PFSK-1 (cell line): ENCODE data around the gene PRPS2.

Source experiments
- POLR2AphosphoS5 ChIP-seq: IDR thresholded peaks from 2 replicates; pipeline ENCODE4 v1.6.1; 2012; ENCODE audit warnings: low read depth, mild to moderate bottlenecking, control low read depth, low read length, moderate library complexity
- TAF1 ChIP-seq: IDR thresholded peaks from 2 replicates; pipeline ENCODE4 v1.6.1; 2012; ENCODE audit warnings: low read length, control low read depth, borderline replicate concordance; ENCODE audit not compliant: insufficient read depth
- TF ChIP-seq, protein P1 (sequence below), 2 experiments: IDR thresholded peaks; 2 replicates each; pipeline versions ENCODE4 v1.6.1 to v1.8.0; 2011 to 2012; ENCODE audit warnings: low read depth in 2 of 2, low read length in 2 of 2, control low read depth in 1 of 2, inconsistent platforms in 1 of 2, mild to moderate bottlenecking in 1 of 2, moderate library complexity in 1 of 2; ENCODE audit not compliant: insufficient read depth in 1 of 2

- TF ChIP-seq POLR2AphosphoS5, result no peak
- no peak for TF ChIP-seq TAF1
- TF ChIP-seq, protein P1, sequence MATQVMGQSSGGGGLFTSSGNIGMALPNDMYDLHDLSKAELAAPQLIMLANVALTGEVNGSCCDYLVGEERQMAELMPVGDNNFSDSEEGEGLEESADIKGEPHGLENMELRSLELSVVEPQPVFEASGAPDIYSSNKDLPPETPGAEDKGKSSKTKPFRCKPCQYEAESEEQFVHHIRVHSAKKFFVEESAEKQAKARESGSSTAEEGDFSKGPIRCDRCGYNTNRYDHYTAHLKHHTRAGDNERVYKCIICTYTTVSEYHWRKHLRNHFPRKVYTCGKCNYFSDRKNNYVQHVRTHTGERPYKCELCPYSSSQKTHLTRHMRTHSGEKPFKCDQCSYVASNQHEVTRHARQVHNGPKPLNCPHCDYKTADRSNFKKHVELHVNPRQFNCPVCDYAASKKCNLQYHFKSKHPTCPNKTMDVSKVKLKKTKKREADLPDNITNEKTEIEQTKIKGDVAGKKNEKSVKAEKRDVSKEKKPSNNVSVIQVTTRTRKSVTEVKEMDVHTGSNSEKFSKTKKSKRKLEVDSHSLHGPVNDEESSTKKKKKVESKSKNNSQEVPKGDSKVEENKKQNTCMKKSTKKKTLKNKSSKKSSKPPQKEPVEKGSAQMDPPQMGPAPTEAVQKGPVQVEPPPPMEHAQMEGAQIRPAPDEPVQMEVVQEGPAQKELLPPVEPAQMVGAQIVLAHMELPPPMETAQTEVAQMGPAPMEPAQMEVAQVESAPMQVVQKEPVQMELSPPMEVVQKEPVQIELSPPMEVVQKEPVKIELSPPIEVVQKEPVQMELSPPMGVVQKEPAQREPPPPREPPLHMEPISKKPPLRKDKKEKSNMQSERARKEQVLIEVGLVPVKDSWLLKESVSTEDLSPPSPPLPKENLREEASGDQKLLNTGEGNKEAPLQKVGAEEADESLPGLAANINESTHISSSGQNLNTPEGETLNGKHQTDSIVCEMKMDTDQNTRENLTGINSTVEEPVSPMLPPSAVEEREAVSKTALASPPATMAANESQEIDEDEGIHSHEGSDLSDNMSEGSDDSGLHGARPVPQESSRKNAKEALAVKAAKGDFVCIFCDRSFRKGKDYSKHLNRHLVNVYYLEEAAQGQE (IDR thresholded peaks at IDR 0.05; ENCODE audit: insufficient read depth in 1 of 2, low read depth in 2 of 2, low read length in 2 of 2), result no peak
Measured at GRCh38 chrX:12805333-12805732, 14.1 kb downstream of the PRPS2 start.
